Keratinocyte (primary cell): ENCODE measurements around the gene FNDC3B. TPM values are rescaled to one million over a fixed set of nuclear protein-coding genes. Genes with fewer than 3 reads are reported as not detected.

Experiments used
- DNase-seq: peaks from one replicate; pipeline ENCODE4 v3.0.0-alpha.2; 2011; ENCODE audit warnings: low read depth, missing footprints, low spot score
- FAIRE-seq: peaks from 2 replicates; lab custom pipeline; 2011; peaks lifted over from hg19 to GRCh38; lab: Jason Lieb, UNC
- H2AFZ ChIP-seq: 2 replicates; pipeline ENCODE4 v1.6.0; 2012; ENCODE audit warnings: low read length, control low read depth, inconsistent platforms; ENCODE audit not compliant: control insufficient read depth
- H3K27ac ChIP-seq: 2 replicates; pipeline ENCODE4 v1.5.1; 2011; ENCODE audit warnings: low read length; ENCODE audit not compliant: control insufficient read depth, insufficient read depth
- H3K27me3 ChIP-seq: 3 replicates; pipeline ENCODE4 v1.6.0; 2011; ENCODE audit warnings: low read length; ENCODE audit not compliant: control insufficient read depth, insufficient read depth; ENCODE audit errors: extremely low read depth
- H3K36me3 ChIP-seq, 2 experiments: 2 replicates in 1 of 2; 3 replicates in 1 of 2; pipeline ENCODE4 v1.5.1; 2011; ENCODE audit warnings: low read length in 2 of 2, mild to moderate bottlenecking in 1 of 2; ENCODE audit not compliant: control insufficient read depth in 2 of 2, insufficient read depth in 2 of 2; ENCODE audit errors: extremely low read depth in 1 of 2
- H3K4me1 ChIP-seq: 3 replicates; pipeline ENCODE4 v1.5.1; 2011; ENCODE audit warnings: low read length; ENCODE audit not compliant: control insufficient read depth, insufficient read depth; ENCODE audit errors: extremely low read depth
- H3K4me2 ChIP-seq: 3 replicates; pipeline ENCODE4 v1.6.0; 2011; ENCODE audit warnings: low read depth, low read length; ENCODE audit not compliant: control insufficient read depth, insufficient read depth; ENCODE audit errors: extremely low read depth
- H3K4me3 ChIP-seq, 3 experiments: fragments of 200-600 bp in 1 of 3; sonication (generic) in 1 of 3; 2 replicates in 2 of 3; 3 replicates in 1 of 3; pipeline ENCODE4 v1.5.1; 2011 to 2016; ENCODE audit warnings: low read length in 3 of 3, mild to moderate bottlenecking in 3 of 3, control low read depth in 2 of 3, inconsistent platforms in 1 of 3, low read depth in 1 of 3, mixed read lengths in 1 of 3, mixed run types in 1 of 3, moderate library complexity in 1 of 3; ENCODE audit not compliant: control insufficient read depth in 2 of 3, insufficient read depth in 2 of 3; ENCODE audit errors: extremely low read depth in 1 of 3
- H3K79me2 ChIP-seq: 2 replicates; pipeline ENCODE4 v1.6.0; 2012; ENCODE audit warnings: low read length; ENCODE audit not compliant: control insufficient read depth, insufficient read depth
- H3K9ac ChIP-seq: 3 replicates; pipeline ENCODE4 v1.6.0; 2011; ENCODE audit warnings: low read length; ENCODE audit not compliant: control insufficient read depth, insufficient read depth; ENCODE audit errors: extremely low read depth
- H3K9me1 ChIP-seq: 3 replicates; pipeline ENCODE4 v1.6.0; 2011; ENCODE audit warnings: low read length; ENCODE audit not compliant: control insufficient read depth, insufficient read depth; ENCODE audit errors: extremely low read depth
- H3K9me3 ChIP-seq: 2 replicates; pipeline ENCODE4 v1.5.1; 2012; ENCODE audit warnings: low read depth, low read length; ENCODE audit not compliant: control insufficient read depth
- H4K20me1 ChIP-seq: 3 replicates; pipeline ENCODE4 v1.6.0; 2011; ENCODE audit warnings: low read length; ENCODE audit not compliant: control insufficient read depth, insufficient read depth; ENCODE audit errors: extremely low read depth
- CTCF ChIP-seq, 3 experiments: IDR thresholded peaks in 1 of 3; conservative IDR thresholded peaks in 1 of 3; optimal IDR thresholded peaks in 1 of 3; 2 replicates in 2 of 3; 3 replicates in 1 of 3; pipeline versions ENCODE3 to v1.5.1; 2011; ENCODE audit warnings: low read length in 3 of 3, mild to moderate bottlenecking in 3 of 3, moderate library complexity in 2 of 3, control low read depth in 1 of 3, inconsistent platforms in 1 of 3; ENCODE audit not compliant: insufficient read depth in 2 of 3; ENCODE audit errors: extremely low read depth in 1 of 3
- EZH2 ChIP-seq: IDR thresholded peaks from one replicate; pipeline ENCODE4 v1.6.1; 2012; ENCODE audit warnings: inconsistent platforms, mild to moderate bottlenecking, low read length, moderate library complexity
- dilution Hi-C: fragments of 300-500 bp; cut with MboI; formaldehyde crosslinking; loops from one replicate; pipeline ENCODE4 v1.7.0; 2020; ENCODE audit warnings: low sequenced_read_pairs; ENCODE audit not compliant: extremely low pct_ligation_motif_present
- polyA plus RNA-seq, 5 experiments: library from polyadenylated mRNA; depleted of rRNA in 3 of 5; stranded (reverse) in 3 of 5; stranded (forward) in 1 of 5; unstranded in 1 of 5; fragments of >200 nt; gene quantifications; 1 replicate in 1 of 5; 2 replicates in 3 of 5; 3 replicates in 1 of 5; pipeline versions ENCODE4 v1.2.1 to v1.2.3, GENCODE V29; 2011 to 2012; ENCODE audit warnings: missing spikeins in 2 of 5, low read depth in 1 of 5, low replicate concordance in 1 of 5

Gene FNDC3B
- polyA plus RNA-seq, 1 donor (not counting 4 experiments of a cell fraction or from before 2014, with no cell fraction given), result 31.4 TPM

DNA sequence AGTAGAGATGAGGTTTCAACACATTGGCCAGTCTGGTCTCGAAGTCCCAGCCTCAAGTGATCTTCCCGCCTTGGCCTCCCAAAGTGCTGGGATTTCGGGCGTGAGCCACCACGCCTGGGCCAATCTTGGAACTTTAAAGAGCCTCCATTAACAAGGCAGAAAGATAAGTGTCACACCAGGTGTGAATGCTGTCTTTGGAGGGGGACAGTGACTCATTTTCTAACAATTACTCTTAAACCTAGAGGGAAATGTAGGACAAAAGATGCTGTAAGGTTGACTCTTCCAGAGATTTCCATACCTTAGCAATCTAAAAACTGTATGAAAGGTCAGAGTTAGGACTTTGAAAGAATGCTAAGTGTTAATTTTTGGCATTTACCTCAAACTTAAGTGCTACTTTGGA lies 84.9 kb downstream of the FNDC3B start:
- TF ChIP-seq CTCF (optimal IDR thresholded peaks at IDR 0.05 in 1 of 3, IDR thresholded peaks at IDR 0.05 in 1 of 3, conservative IDR thresholded peaks at IDR 0.05 in 1 of 3; ENCODE audit: extremely low read depth in 1 of 3, insufficient read depth in 2 of 3, low read length in 3 of 3), result no peak
- no peak for TF ChIP-seq EZH2
- FAIRE-seq (no peak), DNase-seq (no peak)
- Histone ChIP-seq H3K4me2 (no peak overlapping the region), H3K27me3 (no peaks in the 10 kb centered on the region), H3K9ac (no peak overlapping the region), H3K9me3 (no peaks in the 10 kb centered on the region), H3K79me2 (peaks cover 68% of the 10 kb centered on the region), H3K4me1 (peaks cover 21% of the 10 kb centered on the region), H3K36me3 (peaks cover 3 to 4% of the 10 kb centered on the region in 2 experiments), H3K4me3 (no peak overlapping the region), H3K9me1 (peaks cover 8% of the 10 kb centered on the region), H3K27ac (no peak overlapping the region), H4K20me1 (peaks cover 5% of the 10 kb centered on the region), H2AFZ (no peak overlapping the region)
- dilution Hi-C loops, result no loop called here

DNA sequence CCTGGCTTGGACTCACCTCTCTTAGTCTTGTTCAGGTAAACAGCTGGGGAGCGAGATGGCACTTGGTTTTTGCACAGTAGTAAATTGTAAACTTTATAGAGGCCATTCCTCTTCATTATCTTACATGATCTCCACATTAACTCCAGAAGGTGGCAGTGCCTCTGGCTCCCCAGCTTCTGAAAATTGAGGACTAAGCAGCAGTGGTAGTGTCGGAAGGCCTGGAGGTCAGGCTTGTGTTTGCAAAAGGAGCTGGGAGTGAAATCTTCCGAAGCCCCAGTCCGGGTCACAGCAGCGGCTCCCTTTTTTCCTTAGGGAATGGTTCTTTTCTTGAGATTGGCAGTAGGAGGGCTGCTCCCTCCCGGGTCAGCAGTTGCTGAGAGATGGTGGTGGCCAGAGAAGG lies 85.7 kb downstream of the FNDC3B start:
- H3K79me2 ChIP-seq, result peaks cover 62% of the 10 kb centered on the region
- FAIRE-seq (no peak), DNase-seq (no peak)
- no peak overlapping the region for H3K4me3 ChIP-seq
- peaks cover 3 to 4% of the 10 kb centered on the region in 2 experiments for H3K36me3 ChIP-seq
- H3K27ac ChIP-seq, result no peak overlapping the region
- no peak overlapping the region for H2AFZ ChIP-seq
- dilution Hi-C loops, result no loop called here
- H3K9me1 ChIP-seq, result peaks cover 10% of the 10 kb centered on the region
- no peak overlapping the region for H3K9ac ChIP-seq
- H3K4me2 ChIP-seq, result no peak overlapping the region
- peaks cover 5% of the 10 kb centered on the region for H4K20me1 ChIP-seq
- peaks cover 27% of the 10 kb centered on the region for H3K4me1 ChIP-seq
- no peaks in the 10 kb centered on the region for H3K9me3 ChIP-seq
- TF ChIP-seq EZH2, result no peak
- TF ChIP-seq CTCF (optimal IDR thresholded peaks at IDR 0.05 in 1 of 3, IDR thresholded peaks at IDR 0.05 in 1 of 3, conservative IDR thresholded peaks at IDR 0.05 in 1 of 3; ENCODE audit: extremely low read depth in 1 of 3, insufficient read depth in 2 of 3, low read length in 3 of 3), result no peak
- no peaks in the 10 kb centered on the region for H3K27me3 ChIP-seq
